ENCODE data around the gene GRIK4.
"Not testable (repeated sequence)": the region's sequence is repeated elsewhere in the genome, so short reads cannot be mapped to it uniquely, and the experiment has no call there.

GRIK4 gene

GRCh38 chr11:120746376-120746775 is 234.8 kb downstream of the GRIK4 start:
- no peak for DNase-seq (ENCODE audit: low spot score)

- DNase-seq (ENCODE audit: low spot score), result no peak
These were observed 235.5 kb downstream of the GRIK4 start for GRCh38 chr11:120746836-120747609.

- no peak for DNase-seq (ENCODE audit: low spot score)
These were observed 236.6 kb downstream of the GRIK4 start for GRCh38 chr11:120747850-120748814.

- DNase-seq (ENCODE audit: low spot score), result no peak
These were observed 237.8 kb downstream of the GRIK4 start for GRCh38 chr11:120749395-120749794.

- DNase-seq (ENCODE audit: low spot score), result peak; percentile 12
These were observed 239.3 kb downstream of the GRIK4 start for GRCh38 chr11:120750647-120751549.

GRCh38 chr11:120751550-120751949 is 240.0 kb downstream of the GRIK4 start:
- DNase-seq (ENCODE audit: low spot score), result peak; percentile 5

- DNase-seq (ENCODE audit: low spot score), result no peak
These were observed 241.1 kb downstream of the GRIK4 start for GRCh38 chr11:120752668-120753067.

- DNase-seq (ENCODE audit: low spot score), result no peak
These were observed 245.4 kb downstream of the GRIK4 start for GRCh38 chr11:120756931-120757330.

- peak; percentile 14 for DNase-seq (ENCODE audit: low spot score)
These were observed 247.5 kb downstream of the GRIK4 start for GRCh38 chr11:120759046-120759445.

GRCh38 chr11:120765710-120766109 is 254.2 kb downstream of the GRIK4 start:
- not testable (repeated sequence) for DNase-seq (ENCODE audit: low spot score)

GRCh38 chr11:120766318-120766717 is 254.8 kb downstream of the GRIK4 start:
- DNase-seq (ENCODE audit: low spot score), result no peak

- DNase-seq (ENCODE audit: low spot score), result no peak
These were observed 257.4 kb downstream of the GRIK4 start for GRCh38 chr11:120768949-120769348.

GRCh38 chr11:120769906-120770305 is 258.4 kb downstream of the GRIK4 start:
- no peak for DNase-seq (ENCODE audit: low spot score)

- DNase-seq (ENCODE audit: low spot score), result no peak
These were observed 260.1 kb downstream of the GRIK4 start for GRCh38 chr11:120771551-120772060.

GRCh38 chr11:120773501-120774031 is 262.0 kb downstream of the GRIK4 start:
- no peak for DNase-seq (ENCODE audit: low spot score)

- DNase-seq (ENCODE audit: low spot score), result no peak
These were observed 263.2 kb downstream of the GRIK4 start for GRCh38 chr11:120774591-120775386.

GRCh38 chr11:120775986-120776951 is 264.7 kb downstream of the GRIK4 start:
- no peak for DNase-seq (ENCODE audit: low spot score)

- DNase-seq (ENCODE audit: low spot score), result no peak
These were observed 267.3 kb downstream of the GRIK4 start for GRCh38 chr11:120778685-120779490.
